Loucy (cell line): ENCODE results near the gene PLEK.

Experiments
- CTCF ChIP-seq: fragments of 200-600 bp; sonication (generic); conservative IDR thresholded peaks from 2 replicates; pipeline ENCODE4 v1.5.1; 2014; ENCODE audit warnings: mild to moderate bottlenecking, antibody characterized with exemption, low read length
- EZH2phosphoT487 ChIP-seq: fragments of 200-600 bp; IDR thresholded peaks from 2 replicates; pipeline ENCODE4 v1.6.1; 2018; ENCODE audit warnings: antibody characterized with exemption, mild to moderate bottlenecking, moderate library complexity, borderline replicate concordance

- no peak for TF ChIP-seq CTCF
- no peak for TF ChIP-seq EZH2phosphoT487
These were observed 22.6 kb upstream of the PLEK start for GRCh38 chr2:68342470-68342869.
